HG03520 (cell line): ENCODE results near the gene PLA2G12A.
A peak's percentile ranks its signal among the peaks of the same experiment; 100 is the strongest.

ENCODE experiments used
- ATAC-seq: cut with Tn5 transposase; IDR thresholded peaks from one replicate; pipeline ENCODE4 v1.9.1; 2021; ENCODE audit warnings: mild to moderate bottlenecking, moderate library complexity; ENCODE audit not compliant: unreplicated experiment

The PLA2G12A gene

DNA sequence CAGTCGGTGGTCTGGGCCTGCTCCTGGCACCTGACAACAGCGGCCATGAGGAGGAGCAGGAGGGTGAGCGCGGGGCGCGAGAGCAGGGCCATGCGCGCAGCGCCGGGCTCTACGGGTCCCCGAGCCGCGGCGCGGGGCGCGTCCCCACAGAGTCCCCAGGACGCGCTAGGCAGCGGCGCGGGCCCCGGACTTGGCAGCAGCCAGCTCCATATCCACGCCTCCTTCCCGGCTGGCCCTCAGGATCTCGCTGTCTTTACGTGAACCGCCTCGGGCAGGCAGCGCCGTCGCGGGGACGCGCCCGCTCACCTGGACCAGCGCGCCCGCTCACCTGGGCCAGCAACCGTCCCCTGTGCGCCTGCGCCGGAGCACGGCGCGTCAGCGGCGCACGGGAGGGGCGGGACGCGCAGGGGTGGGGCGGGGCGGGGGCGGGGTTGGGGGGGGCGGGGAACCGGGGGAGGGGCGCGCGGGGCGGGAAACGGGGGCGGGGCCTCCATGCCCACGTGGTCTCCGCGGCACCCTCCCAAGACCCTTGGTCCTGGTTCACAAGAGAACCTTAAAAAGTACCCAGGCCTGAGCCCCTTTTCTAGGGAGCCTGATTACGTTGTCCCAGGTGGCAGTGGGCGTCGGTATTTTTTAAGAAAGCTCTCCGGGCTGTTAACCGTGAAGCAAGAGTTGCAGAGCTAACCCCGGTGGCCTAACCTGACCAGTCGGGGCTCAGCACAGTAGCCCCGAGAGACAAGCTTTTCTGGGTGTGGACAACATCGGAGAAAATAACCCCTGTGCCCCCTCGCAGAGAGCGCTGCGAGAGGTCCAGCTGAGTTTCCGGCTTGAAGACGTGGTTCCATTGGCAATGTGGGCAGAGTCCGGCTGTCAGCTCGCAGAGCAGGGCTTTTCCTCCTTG is at the start of gene PLA2G12A:
Gene PLA2G12A, minus strand, starts transcription at position 353 of the 901 bp plus-strand sequence. Its CDS starts 261 bp downstream, at position 92.
- ATAC-seq: peak; percentile 75

DNA sequence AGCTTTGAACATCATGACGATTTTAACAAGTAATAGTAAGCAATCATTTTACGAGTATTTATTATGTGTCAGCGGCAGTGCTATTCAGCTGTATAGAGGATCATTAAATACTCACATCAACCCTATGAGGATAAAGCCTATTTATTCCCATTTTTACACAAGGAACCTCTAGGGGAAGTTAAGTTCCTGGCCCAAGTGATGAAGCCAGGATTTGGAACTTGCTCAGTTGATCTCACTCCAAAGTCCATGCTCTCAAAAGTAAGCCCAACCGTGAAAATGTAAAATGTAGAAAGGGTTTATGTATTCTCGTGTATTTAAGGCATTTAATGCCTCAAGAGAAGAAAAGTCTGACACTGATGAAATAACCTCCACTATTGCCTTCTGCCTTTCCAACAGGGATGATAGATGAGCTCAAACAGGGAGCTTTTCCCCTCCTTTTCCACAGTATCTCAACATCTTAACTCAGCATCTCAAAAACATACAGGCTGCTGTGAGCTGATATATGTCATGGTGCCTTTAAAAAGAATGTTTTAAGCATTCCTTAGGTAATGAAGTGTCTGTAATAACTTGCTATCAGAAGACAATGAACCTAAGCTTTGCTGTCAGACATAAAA is 35.0 kb upstream of the PLA2G12A start:
- ATAC-seq: no peak

DNA sequence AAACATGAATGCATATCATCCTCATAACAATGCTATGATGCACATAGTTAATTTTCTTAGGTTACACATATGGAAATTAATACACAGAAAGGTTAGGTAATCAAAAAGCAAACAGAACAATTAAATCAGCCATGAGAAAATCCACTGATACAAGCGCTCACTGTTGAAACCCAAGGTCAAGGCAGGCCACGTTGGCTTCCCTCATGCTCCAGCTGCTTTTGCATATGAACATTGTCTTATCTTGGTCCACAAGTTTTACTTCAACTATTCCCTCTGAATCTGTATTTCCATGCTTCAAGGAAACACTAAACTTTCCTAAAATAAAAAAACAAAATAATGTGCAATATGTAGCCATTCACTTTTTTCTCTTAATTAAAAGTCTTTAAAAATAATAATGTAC is 34.5 kb upstream of the PLA2G12A start:
- no peak for ATAC-seq

DNA sequence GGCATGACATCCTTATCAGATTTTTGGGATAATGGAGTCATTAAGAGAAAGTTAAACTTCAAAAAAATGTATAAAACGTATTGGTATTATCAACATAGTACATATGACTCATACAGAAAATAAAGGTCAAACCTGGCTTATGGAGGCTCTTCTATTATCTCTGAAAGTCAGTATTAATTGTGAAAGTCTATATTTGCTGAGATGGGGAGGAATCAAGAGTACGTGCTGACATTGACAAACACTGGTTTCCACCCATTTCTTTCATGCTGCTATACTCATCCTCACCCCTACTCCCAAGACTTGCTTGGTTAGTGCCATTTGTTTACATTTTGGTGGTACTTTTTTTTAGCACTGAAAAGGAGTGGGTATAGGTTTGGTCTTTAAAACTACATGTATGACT is 30.8 kb upstream of the PLA2G12A start:
- ATAC-seq: no peak

DNA sequence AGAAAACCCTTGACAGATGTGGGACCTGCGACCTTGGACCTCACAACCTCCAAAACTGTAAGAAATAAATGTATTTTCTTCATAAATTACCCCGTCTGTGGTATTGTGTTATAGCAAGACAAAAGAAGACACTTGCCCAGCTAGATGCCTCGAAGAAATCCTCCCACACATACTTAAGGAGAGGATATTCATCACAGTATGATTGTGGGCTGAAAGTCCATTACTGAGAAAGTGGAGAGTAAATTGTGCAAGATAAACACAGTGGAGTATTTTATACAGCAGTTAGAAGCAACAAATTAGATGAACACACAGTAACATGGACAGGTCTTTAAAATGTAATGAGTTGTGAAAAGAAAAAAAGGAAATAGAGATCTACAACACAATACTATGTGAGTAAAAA is 25.8 kb upstream of the PLA2G12A start:
- ATAC-seq: no peak

DNA sequence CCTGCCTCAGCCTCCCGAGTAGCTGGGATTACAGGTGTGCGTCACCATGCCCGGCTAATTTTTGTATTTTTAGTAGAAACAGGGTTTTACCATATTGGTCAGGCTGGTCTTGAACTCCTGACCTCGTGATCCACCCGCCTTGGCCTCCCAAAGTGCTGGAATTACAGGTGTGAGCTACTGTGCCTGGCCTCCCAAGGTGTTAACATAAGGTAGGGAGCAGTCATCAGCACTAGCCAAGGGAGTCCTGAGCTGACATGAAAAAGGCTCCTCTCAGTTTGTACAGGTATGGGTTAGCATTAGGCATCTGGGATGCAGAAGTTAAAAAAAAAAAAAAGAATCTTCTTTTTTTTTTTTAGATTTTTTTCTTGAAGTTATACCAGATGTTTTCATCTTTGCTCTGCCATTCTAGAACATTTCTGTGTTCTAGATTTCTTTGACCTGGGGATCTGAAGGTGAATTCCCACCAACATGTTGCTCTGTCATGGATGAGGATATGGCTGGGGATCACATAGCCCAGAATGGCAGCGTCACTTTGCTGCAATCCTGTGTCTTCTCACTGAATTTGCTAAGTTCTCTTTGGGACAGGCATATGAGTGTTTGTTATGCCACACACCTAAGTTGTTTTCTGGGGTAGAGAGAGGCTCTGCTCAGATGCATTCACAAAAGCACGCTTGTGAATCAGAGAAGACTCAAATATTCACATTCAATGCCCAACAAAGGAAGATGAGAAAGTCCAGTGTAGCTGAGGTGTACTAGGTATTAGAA is 24.4 kb upstream of the PLA2G12A start:
- ATAC-seq: no peak

DNA sequence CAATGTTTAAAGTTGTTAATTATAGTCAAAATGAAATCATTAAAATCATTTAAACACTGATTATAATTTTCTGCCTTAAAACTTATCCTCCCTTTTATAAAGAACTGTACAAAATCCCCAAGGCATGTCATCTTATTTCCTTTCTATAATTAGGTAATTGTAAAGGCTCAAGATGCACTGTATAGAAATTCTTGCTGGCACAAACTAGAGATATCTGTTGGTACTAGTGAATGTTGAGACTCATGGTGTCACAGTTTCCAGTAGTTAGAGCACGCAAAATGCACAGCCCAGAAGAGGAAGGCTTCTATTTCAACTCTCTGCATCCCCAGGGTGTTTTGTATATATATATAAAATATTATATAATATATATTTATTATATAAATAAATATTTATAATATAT is 22.7 kb upstream of the PLA2G12A start:
- ATAC-seq: no peak

DNA sequence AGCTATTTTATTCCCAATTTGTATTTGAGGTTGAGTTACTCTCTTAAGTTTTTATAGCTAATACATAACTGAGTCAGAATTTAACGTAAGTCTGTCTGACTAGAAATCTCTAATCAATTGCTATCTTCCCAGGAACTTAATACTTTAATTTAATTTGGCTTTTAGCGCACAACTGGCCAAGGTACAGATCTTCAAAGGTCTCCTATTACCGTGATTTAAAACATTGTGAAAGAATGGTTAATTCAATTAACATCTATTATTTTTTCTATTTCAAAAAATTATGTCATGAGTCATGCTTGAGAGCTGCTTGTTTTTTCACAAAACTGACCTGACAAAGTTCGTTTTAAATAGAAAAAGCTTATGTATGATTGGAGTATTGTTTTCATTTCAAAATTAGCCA is 22.0 kb upstream of the PLA2G12A start:
- ATAC-seq: no peak

DNA sequence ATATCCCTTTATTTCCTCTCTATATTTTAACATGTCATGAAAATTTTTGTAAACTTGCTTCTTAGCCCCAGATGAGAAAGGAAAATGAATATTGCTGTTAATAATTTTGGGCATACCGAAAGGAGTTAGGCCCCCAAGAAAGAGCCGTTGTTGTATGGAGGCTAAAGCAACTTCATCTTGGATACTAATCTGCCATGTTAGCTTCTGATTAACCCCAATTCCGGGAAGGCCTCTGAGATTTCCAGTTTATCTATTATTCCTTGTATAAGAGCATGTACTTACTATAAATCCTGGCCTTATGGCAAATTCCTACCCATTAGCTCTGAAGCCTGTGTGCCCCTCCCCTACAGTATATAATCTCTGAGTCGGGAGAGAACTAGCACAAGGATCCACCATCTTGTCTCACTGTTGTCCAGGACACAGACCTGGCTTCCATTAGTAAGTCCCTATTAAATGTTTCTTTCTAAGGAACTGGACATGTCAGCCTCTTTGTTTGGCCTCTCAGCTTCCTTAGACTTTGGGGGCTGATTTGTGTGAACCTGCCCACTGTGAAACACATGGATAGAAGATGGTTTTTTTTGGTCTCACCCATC is 20.9 kb upstream of the PLA2G12A start:
- ATAC-seq: no peak

DNA sequence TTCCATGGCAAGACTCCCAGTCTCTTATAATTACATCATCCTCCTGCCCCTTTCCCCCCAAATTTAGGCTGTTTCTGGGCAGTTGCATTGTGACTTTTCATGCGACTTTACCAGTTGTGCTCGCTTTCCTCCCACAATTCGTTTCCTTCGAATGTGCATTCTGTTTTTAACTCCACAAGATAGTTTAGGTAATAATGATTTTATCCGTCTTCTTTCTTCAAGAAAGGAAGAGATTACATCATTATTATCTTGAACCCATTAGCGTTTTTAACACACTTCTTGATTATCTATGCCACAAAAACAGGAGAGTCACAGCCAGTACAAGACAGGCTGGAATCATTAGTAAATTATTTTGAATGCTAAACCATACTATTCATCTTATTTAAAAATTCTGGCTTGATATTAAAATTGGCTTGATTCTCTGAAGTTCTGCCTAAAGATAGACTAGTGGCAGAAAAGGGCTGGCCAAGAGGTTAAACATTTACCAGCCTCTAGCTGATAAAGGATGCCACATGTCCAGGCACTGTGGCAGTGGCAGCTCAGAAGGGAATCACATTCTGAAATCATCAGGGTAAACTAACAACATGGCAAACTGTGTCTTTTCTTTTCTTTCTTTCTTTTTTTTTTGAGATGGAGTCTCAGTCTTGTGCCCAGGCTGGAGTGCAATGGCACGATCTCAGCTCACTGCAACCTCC is 19.7 kb upstream of the PLA2G12A start:
- ATAC-seq: no peak

DNA sequence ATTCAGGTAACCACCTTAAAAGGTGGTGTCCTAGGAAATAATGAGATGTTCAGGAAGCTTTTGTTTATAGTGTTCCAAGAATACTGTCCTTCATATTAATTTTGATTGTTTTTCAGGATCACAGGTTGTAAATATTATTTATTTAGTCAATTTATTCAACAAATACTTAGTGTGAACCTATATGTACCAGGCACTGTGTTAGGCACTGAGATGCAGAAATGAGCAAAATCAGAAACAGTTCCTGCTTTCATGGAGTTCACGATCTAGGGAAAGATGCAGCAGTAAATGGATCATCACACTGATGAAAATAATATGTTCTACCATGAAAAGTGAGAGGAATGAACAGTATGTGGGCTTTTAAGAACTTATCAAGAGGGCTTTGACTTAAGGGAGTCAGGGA is 18.2 kb upstream of the PLA2G12A start:
- ATAC-seq: no peak

DNA sequence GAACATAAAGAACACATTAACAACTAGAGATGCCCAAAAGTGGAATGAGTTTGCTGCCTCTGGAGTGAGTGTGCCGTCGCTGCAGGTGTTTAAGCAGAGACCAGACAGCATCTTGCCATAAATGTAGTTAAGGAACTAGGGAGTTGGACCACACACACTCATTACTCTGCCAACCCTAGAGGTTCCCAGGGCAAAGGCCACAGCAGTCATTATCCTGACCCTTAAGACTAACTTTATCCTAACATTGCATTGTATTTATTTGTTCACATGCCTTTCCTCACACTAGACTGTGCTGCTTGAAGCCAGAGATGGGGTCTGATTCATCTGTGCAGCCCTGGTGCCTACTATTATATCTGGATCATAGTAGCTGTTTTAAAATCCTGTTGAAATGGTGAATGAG is 16.9 kb upstream of the PLA2G12A start:
- ATAC-seq: no peak

DNA sequence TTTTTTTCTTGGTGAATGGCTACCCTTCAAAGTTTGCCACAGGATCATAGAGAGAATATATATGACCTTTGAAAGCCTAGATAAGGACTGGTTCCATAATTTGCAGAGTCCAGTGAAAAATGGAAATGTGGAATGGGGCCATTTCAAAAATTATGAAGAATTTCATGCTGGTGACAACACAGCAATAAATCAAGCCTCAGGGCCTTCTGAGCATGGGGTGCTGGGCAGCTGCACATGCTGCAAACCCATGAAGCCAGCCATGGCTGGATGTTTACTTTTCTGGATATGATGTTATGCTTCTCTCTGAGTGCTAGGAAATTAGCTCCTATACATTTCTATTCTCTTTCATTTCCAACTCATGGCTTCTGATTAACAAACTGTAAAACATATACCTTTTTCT is 16.0 kb upstream of the PLA2G12A start:
- no peak for ATAC-seq

DNA sequence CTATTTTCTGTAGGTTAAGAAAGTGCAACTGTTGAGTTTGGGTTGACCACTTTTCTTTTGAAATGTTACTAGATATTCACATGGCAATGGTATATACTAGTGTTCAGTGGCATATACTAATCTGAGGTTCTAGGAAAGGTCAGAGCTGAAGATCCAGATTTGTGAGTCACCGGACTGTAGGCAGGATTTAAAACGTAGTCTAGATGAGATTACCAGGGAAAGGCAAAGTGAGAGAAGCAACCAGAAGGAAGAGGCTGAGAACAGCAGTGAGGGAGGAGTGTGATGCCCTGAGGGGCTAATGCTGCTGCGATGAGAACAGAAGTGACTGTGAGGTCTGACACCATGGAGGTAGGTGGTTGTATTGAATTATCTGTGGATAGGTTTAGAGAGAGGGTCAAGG is 9.7 kb upstream of the PLA2G12A start:
- ATAC-seq: no peak

DNA sequence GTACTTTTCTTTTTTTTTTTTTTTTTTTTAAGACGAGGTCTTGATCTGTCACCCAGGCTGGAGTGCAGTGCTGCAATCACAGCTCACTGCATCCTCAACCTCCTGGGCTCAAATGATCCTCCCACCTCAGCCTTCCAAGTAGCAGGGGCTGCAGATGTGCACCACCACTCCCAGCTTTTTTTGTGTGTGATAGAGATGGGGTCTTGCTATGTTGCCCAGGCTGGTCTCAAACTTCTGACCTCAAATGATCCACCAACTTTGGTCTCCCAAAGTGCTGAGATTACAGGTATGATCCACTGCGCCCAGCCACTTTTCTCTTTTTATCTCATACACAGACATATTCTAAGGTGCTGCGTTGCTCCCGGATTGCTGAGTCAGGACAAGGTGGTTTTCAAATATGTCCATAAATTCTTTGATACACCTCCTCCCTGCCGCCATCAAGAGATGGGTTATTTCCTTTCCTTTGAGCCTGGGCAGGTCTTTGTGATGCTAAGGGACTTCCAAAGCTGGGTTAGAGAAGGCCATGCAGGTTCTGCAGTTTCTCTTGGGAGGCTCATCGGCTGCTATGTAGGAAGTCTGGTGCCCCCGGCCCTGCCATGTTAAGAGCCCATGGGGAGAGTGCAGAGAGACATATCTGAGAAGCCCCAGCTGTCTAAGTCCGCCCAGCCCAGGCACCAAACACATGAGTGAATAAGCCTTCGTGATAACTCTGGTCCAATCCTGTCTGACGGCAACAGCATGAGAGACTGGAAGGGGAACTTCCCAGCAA is 8.4 kb upstream of the PLA2G12A start:
- no peak for ATAC-seq

DNA sequence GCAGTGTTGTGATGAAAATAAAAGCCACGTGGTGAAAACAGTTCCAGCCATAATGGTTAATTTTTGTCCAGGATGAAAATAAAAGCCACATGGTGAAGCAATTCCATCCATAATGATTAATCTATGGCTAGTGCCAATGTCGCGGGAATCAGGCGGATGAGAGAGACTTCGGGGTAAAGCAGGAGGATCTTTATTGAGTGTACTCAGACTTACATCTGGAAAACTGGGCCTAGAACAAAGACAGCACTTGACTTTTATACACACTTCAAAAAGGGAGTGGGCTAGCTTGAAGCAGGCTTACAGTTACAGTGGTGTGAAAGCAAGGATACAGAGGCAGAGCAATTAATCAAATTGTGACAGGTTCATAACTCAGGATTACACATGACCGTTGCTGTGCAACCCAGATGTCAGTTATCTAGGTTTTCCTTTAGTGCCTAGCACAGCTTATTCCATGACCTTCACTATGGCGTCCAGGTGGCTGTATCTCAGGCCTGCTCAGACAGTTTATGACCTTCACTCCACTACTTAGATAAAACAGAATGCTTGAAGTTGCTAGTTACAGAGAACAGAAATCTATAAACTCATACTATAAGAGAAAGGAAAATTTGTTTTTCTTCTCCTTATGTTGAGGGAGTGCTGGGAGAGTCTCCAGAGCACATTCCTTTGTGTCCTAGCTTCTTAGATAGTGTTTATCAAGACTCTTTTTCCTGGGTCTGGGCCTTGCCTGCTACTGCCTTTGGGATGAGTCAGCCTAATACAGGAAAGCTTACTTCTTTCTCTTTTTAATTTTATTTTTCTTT is 5.9 kb upstream of the PLA2G12A start:
- no peak for ATAC-seq

DNA sequence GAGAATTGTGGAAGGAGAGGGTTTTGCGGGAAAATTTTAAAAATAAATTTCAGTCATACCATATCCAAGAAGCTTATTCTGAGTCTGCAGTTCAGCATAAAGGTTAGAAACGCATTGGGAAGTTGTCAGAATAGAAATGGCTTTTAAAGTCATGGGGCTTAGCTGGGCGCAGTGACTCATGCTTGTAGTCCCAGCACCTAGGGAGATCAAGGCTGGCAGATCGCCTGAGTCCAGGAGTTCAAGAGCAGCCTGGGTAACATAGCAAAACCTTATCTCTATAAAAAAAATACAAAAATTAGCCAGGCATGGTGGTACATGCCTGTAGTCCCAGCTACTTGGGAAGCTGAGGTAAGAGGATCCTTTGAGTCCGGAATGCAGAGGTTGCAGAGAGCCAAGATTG is 3.9 kb upstream of the PLA2G12A start:
- no peak for ATAC-seq

DNA sequence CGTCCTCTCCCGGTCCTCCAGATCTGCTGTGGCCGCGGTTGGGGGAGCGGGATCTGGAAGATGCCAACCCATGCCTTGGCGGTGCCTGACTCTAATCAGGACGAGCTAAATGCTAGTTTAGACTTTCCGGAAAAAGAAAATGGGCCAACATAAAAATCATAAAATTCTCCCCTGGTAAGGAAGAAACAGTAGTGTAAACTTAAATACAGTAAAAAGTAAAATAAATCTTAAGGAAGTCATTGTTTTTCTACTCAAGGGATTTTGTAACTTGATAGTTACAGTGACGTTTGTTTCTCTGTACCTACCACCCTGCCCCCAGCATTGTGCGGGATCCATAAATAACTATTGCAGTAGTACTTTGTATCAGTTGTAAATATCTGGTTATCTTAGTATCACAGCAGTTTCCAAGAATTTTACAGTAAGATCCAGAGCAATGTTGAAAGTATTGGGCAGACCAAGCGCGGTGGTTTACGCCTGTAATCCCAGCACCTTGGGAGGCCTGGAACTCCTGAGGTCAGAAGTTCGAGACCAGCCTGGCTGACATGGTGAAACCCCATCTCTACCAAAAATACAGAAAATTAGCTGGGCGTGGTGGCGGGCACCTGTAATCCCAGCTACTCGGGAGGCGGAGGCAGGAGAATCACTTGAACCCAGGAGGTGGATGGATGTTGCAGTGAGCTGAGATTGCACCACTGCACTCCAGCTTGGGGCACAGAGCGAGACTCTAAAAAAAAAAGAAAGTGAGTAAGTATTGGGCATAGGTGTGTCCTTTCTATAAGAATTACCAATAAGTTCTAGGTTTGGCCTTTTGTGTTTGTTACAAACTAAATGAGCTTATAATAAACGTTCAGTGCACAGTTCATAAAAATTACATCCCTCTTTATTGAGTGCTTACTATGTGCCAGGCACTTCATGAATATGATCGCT is 1.0 kb upstream of the PLA2G12A start:
- no peak for ATAC-seq
